IMR-90 (cell line): ENCODE data around the gene TWIST1. TPM values are rescaled to one million over a fixed set of nuclear protein-coding genes. Genes with fewer than 3 reads are reported as not detected.

Experiments
- ATAC-seq: fragments of 200-7000 bp; cut with Tn5 transposase; 2 replicates; pipeline ENCODE4 v1.9.1; 2020; ENCODE audit warnings: low read depth, mild to moderate bottlenecking, moderate library complexity
- BruUV-seq: library from RNA; stranded (reverse); fragments of 400-500 nt; replicated peaks from 2 replicates; lab custom pipeline; 2021; lab: Mats Ljungman, UMichigan
- CTCF ChIA-PET: fragments of 300-600 bp; formaldehyde crosslinking; extraction: SDS; loops from one replicate; lab custom pipeline; 2021; ENCODE audit warnings: antibody characterized with exemption; lab: Yijun Ruan, JAX
- POLR2A ChIA-PET: fragments of 300-600 bp; sonication (Branson Sonifier 250); formaldehyde crosslinking; loops from one replicate; lab custom pipeline; 2022; ENCODE audit warnings: antibody characterized with exemption; ENCODE audit not compliant: unreplicated experiment; lab: Charles Lee
- DNase-seq: peaks from one replicate; pipeline ENCODE4 v3.0.0; 2013
- H2AFZ ChIP-seq: replicated peaks from 2 replicates; pipeline ENCODE3; 2013; ENCODE audit warnings: low read length, mild to moderate bottlenecking; ENCODE audit not compliant: poor library complexity
- H2AK5ac ChIP-seq: 2 replicates; pipeline ENCODE4 v1.6.1; 2013; ENCODE audit warnings: low read depth, low read length, inconsistent platforms
- H2AK9ac ChIP-seq: replicated peaks from 2 replicates; pipeline ENCODE3; 2013; ENCODE audit warnings: mild to moderate bottlenecking, low read depth, low read length, moderate library complexity; ENCODE audit not compliant: poor library complexity
- H2BK120ac ChIP-seq: 2 replicates; pipeline ENCODE4 v1.6.1; 2013; ENCODE audit warnings: low read depth, low read length, inconsistent platforms
- H2BK15ac ChIP-seq: 3 replicates; pipeline ENCODE4 v1.6.1; 2013; ENCODE audit warnings: low read depth, low read length, inconsistent platforms
- H2BK20ac ChIP-seq: 2 replicates; pipeline ENCODE4 v1.6.1; 2013; ENCODE audit warnings: low read depth, mild to moderate bottlenecking, inconsistent platforms, low read length, moderate library complexity
- H2BK5ac ChIP-seq: 2 replicates; pipeline ENCODE4 v1.6.1; 2013; ENCODE audit warnings: mild to moderate bottlenecking, low read depth, low read length, inconsistent platforms; ENCODE audit not compliant: poor library complexity, severe bottlenecking
- H3K14ac ChIP-seq: replicated peaks from 2 replicates; pipeline ENCODE4 v1.6.1; 2013; ENCODE audit warnings: low read depth, low read length, inconsistent platforms
- H3K18ac ChIP-seq: 2 replicates; pipeline ENCODE4 v1.6.1; 2013; ENCODE audit warnings: low read depth, low read length, control low read depth
- H3K23ac ChIP-seq: 2 replicates; pipeline ENCODE4 v1.6.1; 2013; ENCODE audit warnings: low read depth, low read length, inconsistent platforms
- H3K27ac ChIP-seq: 2 replicates; pipeline ENCODE4 v1.5.1; 2013; ENCODE audit warnings: mild to moderate bottlenecking, control low read depth, low read length; ENCODE audit not compliant: insufficient read depth
- H3K27me3 ChIP-seq: 2 replicates; pipeline ENCODE4 v1.6.1; 2013; ENCODE audit warnings: low read length; ENCODE audit not compliant: control insufficient read depth, insufficient read depth
- H3K36me3 ChIP-seq: 2 replicates; pipeline ENCODE4 v1.6.1; 2013; ENCODE audit warnings: low read length, mixed read lengths; ENCODE audit not compliant: control insufficient read depth, insufficient read depth
- H3K4ac ChIP-seq: 2 replicates; pipeline ENCODE4 v1.6.1; 2013; ENCODE audit warnings: low read depth, low read length, inconsistent platforms
- H3K4me1 ChIP-seq: 2 replicates; pipeline ENCODE4 v1.6.1; 2013; ENCODE audit warnings: low read length, mixed read lengths; ENCODE audit not compliant: control insufficient read depth, insufficient read depth
- H3K4me2 ChIP-seq: 2 replicates; pipeline ENCODE4 v1.6.1; 2013; ENCODE audit warnings: low read depth, mild to moderate bottlenecking, control low read depth, low read length, moderate library complexity
- H3K4me3 ChIP-seq: 2 replicates; pipeline ENCODE4 v1.5.1; 2013; ENCODE audit warnings: low read depth, mild to moderate bottlenecking, control low read depth, low read length, moderate library complexity; ENCODE audit not compliant: insufficient read depth
- H3K56ac ChIP-seq: 2 replicates; pipeline ENCODE4 v1.6.1; 2013; ENCODE audit warnings: low read length, inconsistent platforms; ENCODE audit not compliant: insufficient read depth; ENCODE audit errors: extremely low read depth
- H3K79me1 ChIP-seq, 2 experiments: 2 replicates each; pipeline ENCODE4 v1.6.1; 2013; ENCODE audit warnings: low read length in 2 of 2, inconsistent platforms in 1 of 2, low read depth in 1 of 2
- H3K9ac ChIP-seq: 2 replicates; pipeline ENCODE4 v1.6.1; 2013; ENCODE audit warnings: low read depth, low read length, control low read depth
- H3K9me1 ChIP-seq: 2 replicates; pipeline ENCODE4 v1.6.1; 2013; ENCODE audit warnings: low read length, inconsistent platforms; ENCODE audit not compliant: insufficient read depth
- H3K9me3 ChIP-seq: 2 replicates; pipeline ENCODE4 v1.6.1; 2013; ENCODE audit warnings: low read length; ENCODE audit not compliant: control insufficient read depth, insufficient read depth
- H4K20me1 ChIP-seq: 2 replicates; pipeline ENCODE4 v1.6.1; 2013; ENCODE audit warnings: low read length, inconsistent platforms; ENCODE audit not compliant: insufficient read depth
- H4K5ac ChIP-seq: 2 replicates; pipeline ENCODE4 v1.6.1; 2013; ENCODE audit warnings: mild to moderate bottlenecking, low read depth, low read length, control low read depth
- H4K8ac ChIP-seq, 2 experiments: 2 replicates each; pipeline ENCODE4 v1.6.1; 2013; ENCODE audit warnings: low read depth in 2 of 2, low read length in 2 of 2, control low read depth in 1 of 2, inconsistent platforms in 1 of 2
- H4K91ac ChIP-seq: 2 replicates; pipeline ENCODE4 v1.6.1; 2013; ENCODE audit warnings: low read depth, low read length, inconsistent platforms; ENCODE audit not compliant: insufficient read depth
- BHLHE40 ChIP-seq: fragments of 150-350 bp; IDR thresholded peaks from 2 replicates; pipeline ENCODE4 v1.6.1; 2016; ENCODE audit warnings: mild to moderate bottlenecking, low read depth, low read length
- CEBPB ChIP-seq: IDR thresholded peaks from 2 replicates; pipeline ENCODE4 v1.6.1; 2012; ENCODE audit warnings: low read depth, low read length, improper control_type of control experiment
- CHD1 ChIP-seq: IDR thresholded peaks from 2 replicates; pipeline ENCODE4 v1.6.1; 2012; ENCODE audit warnings: low read depth, low read length, improper control_type of control experiment
- FOS ChIP-seq: fragments of 150-350 bp; IDR thresholded peaks from 2 replicates; pipeline ENCODE4 v1.6.1; 2016; ENCODE audit warnings: low read depth, low read length
- MAFK ChIP-seq: IDR thresholded peaks from 2 replicates; pipeline ENCODE4 v1.6.1; 2012; ENCODE audit warnings: low read depth, low read length, improper control_type of control experiment
- MAZ ChIP-seq: IDR thresholded peaks from 2 replicates; pipeline ENCODE4 v1.6.1; 2012; ENCODE audit warnings: low read depth, mild to moderate bottlenecking, low read length, improper control_type of control experiment, moderate library complexity, borderline replicate concordance
- MXI1 ChIP-seq: IDR thresholded peaks from 2 replicates; pipeline ENCODE4 v1.6.1; 2012; ENCODE audit warnings: low read depth, mild to moderate bottlenecking, low read length, moderate library complexity, borderline replicate concordance
- NFE2L2 ChIP-seq: fragments of 150-350 bp; IDR thresholded peaks from 2 replicates; pipeline ENCODE4 v1.6.1; 2016; ENCODE audit warnings: low read depth, mild to moderate bottlenecking, low read length
- POLR2A ChIP-seq: IDR thresholded peaks from 2 replicates; pipeline ENCODE4 v1.6.1; 2012; ENCODE audit warnings: mild to moderate bottlenecking, low read depth, low read length
- RAD21 ChIP-seq: IDR thresholded peaks from 2 replicates; pipeline ENCODE4 v1.6.1; 2012; ENCODE audit warnings: low read length, improper control_type of control experiment
- RCOR1 ChIP-seq: IDR thresholded peaks from 2 replicates; pipeline ENCODE4 v1.6.1; 2012; ENCODE audit warnings: mild to moderate bottlenecking, low read length, improper control_type of control experiment; ENCODE audit not compliant: insufficient replicate concordance
- RFX5 ChIP-seq: IDR thresholded peaks from 2 replicates; pipeline ENCODE4 v1.8.0; 2012; ENCODE audit warnings: low read depth, mild to moderate bottlenecking, low read length, moderate library complexity
- SMC3 ChIP-seq: fragments of 150-350 bp; IDR thresholded peaks from 2 replicates; pipeline ENCODE4 v1.6.1; 2016; ENCODE audit warnings: low read depth, mild to moderate bottlenecking, antibody characterized with exemption, low read length, moderate library complexity
- WGBS, 2 experiments: methylation state at CpG; one replicate each; pipeline versions ENCODE4 v1.1.5 to v1.1.7; 2013; ENCODE audit warnings: missing lambda C conversion rate in 2 of 2; ENCODE audit not compliant: insufficient read length in 1 of 2; ENCODE audit errors: extremely low coverage in 2 of 2; 5-methylcytosine and 5-hydroxymethylcytosine counted together
- dilution Hi-C: fragments of 300-500 bp; cut with HindIII; formaldehyde crosslinking; loops from one replicate; pipeline ENCODE4 v1.14.3; 2018; ENCODE audit warnings: low sequenced_read_pairs; ENCODE audit not compliant: unreplicated experiment
- in situ Hi-C: fragments of 300-500 bp; cut with MboI; formaldehyde crosslinking; loops from 3 replicates; pipeline ENCODE4 v1.14.3; 2019; ENCODE audit warnings: low sequenced_read_pairs, inconsistent platforms, mixed read lengths
- intact Hi-C: fragments of 100-400 bp; cut with micrococcal nuclease; formaldehyde crosslinking; loops from 2 replicates; pipeline ENCODE4 v1.10.0; 2022
- polyA plus RNA-seq, 3 experiments: library from polyadenylated mRNA; depleted of rRNA; stranded (reverse); fragments of >200 nt; gene quantifications; 2 replicates each; pipeline ENCODE4 v1.2.3, GENCODE V29; 2012; ENCODE audit warnings: low replicate concordance in 1 of 3
- total RNA-seq: library from RNA; depleted of rRNA; stranded (reverse); fragments of >200 nt; gene quantifications from 2 replicates; pipeline ENCODE4 v1.2.3, GENCODE V29; 2012
- TF ChIP-seq, protein P1 (sequence below): conservative IDR thresholded peaks from 2 replicates; pipeline ENCODE4 v1.5.1; 2012; ENCODE audit warnings: mild to moderate bottlenecking, low read depth, low read length, improper control_type of control experiment
- TF ChIP-seq, protein P2 (sequence below): fragments of 150-350 bp; IDR thresholded peaks from 2 replicates; pipeline ENCODE4 v1.6.1; 2017; ENCODE audit warnings: mild to moderate bottlenecking, antibody characterized with exemption, low read length, low read depth
- TF ChIP-seq, protein P3 (sequence below): fragments of 150-350 bp; IDR thresholded peaks from 2 replicates; pipeline ENCODE4 v1.6.1; 2016; ENCODE audit warnings: low read depth, mild to moderate bottlenecking, low read length, moderate library complexity, borderline replicate concordance

TWIST1 gene
- total and polyA plus RNA-seq, 2 of the 4 experiments (the other 2 are of a cell fraction): 5.4 to 42.3 TPM

DNA sequence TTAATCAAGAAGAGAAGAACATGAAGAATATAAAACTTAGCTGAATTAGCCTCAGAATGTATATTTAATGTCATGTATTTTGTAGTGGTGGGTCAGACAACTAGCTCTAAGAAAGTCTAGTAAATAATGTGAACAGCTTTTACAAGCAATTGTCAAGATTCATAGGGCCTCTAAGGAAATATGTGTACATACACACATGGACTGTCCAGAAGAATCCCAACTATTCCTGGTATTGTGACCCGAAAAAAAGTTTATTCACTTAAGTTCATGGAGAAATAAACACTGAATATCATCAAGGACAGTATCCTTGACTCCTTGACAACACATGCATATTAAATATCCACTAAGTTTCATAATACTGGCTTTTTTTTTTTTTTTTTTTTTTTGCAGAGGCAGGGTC, 11.4 kb upstream of the TWIST1 start:
- ChIA-PET POLR2A (interaction anchor here (0.6 kb wide), 1 partner anchor 363 kb away, joined by 10 read pairs; no protein-coding TSS in a partner anchor), CTCF (interaction anchor here (1.0 to 1.2 kb wide), 2 partner anchors 12 to 276 kb away, joined by 4 to 5 read pairs; no protein-coding TSS in a partner anchor)
- H2AK5ac ChIP-seq: no peak overlapping the region
- BruUV-seq: no TSS peak
- peak; percentile 34 for DNase-seq
- in situ Hi-C loops: no loop called here
- no peaks in the 10 kb centered on the region for H3K9me1 ChIP-seq
- no peak overlapping the region for H3K27ac ChIP-seq
- no peak overlapping the region for H3K4ac ChIP-seq
- dilution Hi-C loops: no loop called here
- H4K5ac ChIP-seq: no peak overlapping the region
- H3K4me2 ChIP-seq: no peak overlapping the region
- no peaks in the 10 kb centered on the region for H4K20me1 ChIP-seq
- peaks cover 2% of the 10 kb centered on the region; the same call in 1 of the 2 replicates for H3K27me3 ChIP-seq
- no peak overlapping the region for H3K9ac ChIP-seq
- H3K4me3 ChIP-seq: no peak overlapping the region
- ATAC-seq: peak; percentile 80
- no peak for TF ChIP-seq MXI1
- TF ChIP-seq POLR2A: no peak
- TF ChIP-seq, protein P1, sequence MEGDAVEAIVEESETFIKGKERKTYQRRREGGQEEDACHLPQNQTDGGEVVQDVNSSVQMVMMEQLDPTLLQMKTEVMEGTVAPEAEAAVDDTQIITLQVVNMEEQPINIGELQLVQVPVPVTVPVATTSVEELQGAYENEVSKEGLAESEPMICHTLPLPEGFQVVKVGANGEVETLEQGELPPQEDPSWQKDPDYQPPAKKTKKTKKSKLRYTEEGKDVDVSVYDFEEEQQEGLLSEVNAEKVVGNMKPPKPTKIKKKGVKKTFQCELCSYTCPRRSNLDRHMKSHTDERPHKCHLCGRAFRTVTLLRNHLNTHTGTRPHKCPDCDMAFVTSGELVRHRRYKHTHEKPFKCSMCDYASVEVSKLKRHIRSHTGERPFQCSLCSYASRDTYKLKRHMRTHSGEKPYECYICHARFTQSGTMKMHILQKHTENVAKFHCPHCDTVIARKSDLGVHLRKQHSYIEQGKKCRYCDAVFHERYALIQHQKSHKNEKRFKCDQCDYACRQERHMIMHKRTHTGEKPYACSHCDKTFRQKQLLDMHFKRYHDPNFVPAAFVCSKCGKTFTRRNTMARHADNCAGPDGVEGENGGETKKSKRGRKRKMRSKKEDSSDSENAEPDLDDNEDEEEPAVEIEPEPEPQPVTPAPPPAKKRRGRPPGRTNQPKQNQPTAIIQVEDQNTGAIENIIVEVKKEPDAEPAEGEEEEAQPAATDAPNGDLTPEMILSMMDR: no peak
- TF ChIP-seq, protein P2, sequence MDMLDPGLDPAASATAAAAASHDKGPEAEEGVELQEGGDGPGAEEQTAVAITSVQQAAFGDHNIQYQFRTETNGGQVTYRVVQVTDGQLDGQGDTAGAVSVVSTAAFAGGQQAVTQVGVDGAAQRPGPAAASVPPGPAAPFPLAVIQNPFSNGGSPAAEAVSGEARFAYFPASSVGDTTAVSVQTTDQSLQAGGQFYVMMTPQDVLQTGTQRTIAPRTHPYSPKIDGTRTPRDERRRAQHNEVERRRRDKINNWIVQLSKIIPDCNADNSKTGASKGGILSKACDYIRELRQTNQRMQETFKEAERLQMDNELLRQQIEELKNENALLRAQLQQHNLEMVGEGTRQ: no peak
- no peak for TF ChIP-seq RCOR1
- TF ChIP-seq NFE2L2: no peak
- no peak for TF ChIP-seq CHD1
- no peak for TF ChIP-seq FOS
- TF ChIP-seq, protein P3, sequence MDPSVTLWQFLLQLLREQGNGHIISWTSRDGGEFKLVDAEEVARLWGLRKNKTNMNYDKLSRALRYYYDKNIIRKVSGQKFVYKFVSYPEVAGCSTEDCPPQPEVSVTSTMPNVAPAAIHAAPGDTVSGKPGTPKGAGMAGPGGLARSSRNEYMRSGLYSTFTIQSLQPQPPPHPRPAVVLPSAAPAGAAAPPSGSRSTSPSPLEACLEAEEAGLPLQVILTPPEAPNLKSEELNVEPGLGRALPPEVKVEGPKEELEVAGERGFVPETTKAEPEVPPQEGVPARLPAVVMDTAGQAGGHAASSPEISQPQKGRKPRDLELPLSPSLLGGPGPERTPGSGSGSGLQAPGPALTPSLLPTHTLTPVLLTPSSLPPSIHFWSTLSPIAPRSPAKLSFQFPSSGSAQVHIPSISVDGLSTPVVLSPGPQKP: no peak
- TF ChIP-seq RFX5: no peak
- no peak for TF ChIP-seq MAFK
- no peak for TF ChIP-seq MAZ
- TF ChIP-seq SMC3: no peak
- TF ChIP-seq BHLHE40: no peak
- TF ChIP-seq CEBPB: no peak
- TF ChIP-seq RAD21: no peak
- no CpG with 5 or more reads among the region's 1 CpG for WGBS, 2 experiments
- no peak overlapping the region for H3K56ac ChIP-seq
- no peak overlapping the region for H4K8ac ChIP-seq
- no peak overlapping the region for H3K23ac ChIP-seq
- no peak overlapping the region for H2AFZ ChIP-seq
- H3K9me3 ChIP-seq: no peaks in the 10 kb centered on the region
- no peak overlapping the region for H3K14ac ChIP-seq
- no peak overlapping the region for H3K18ac ChIP-seq
- no peak overlapping the region for H2AK9ac ChIP-seq
- no peaks in the 10 kb centered on the region for H3K36me3 ChIP-seq
- H2BK15ac ChIP-seq: no peak overlapping the region
- H2BK20ac ChIP-seq: no peak overlapping the region
- H2BK5ac ChIP-seq: no peak overlapping the region
- no peak overlapping the region; the same call in 1 of the 2 replicates for H2BK120ac ChIP-seq
- intact Hi-C loops: no loop called here
- no peak overlapping the region for H4K91ac ChIP-seq
- no peaks in the 10 kb centered on the region for H3K79me1 ChIP-seq
- no peaks in the 10 kb centered on the region for H3K4me1 ChIP-seq
